ENCODE results near the gene KIRREL3. TPM values are rescaled to one million over a fixed set of nuclear protein-coding genes. Genes with fewer than 3 reads are reported as not detected.

KIRREL3 gene
- total RNA-seq, 1 donor from 2014 or later, result 0.26 TPM

DNA sequence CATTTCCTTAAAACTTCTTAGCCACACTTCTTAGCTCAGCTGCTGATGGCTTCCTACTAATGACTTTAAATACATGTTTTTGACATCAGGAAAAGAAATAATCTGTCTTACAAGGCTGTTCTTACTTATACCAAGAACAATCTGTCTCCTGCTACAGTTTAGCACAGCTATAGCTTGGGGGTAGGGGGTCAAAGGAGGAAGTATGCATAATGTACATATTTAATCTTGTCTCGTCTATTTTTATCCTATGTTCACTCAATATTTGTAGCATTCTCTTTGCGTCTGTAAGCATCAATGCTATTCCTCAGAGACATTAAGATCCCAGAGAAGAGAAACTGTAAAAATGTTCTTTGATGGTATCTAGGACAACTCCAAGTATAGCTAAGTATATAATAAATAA is 96.0 kb downstream of the KIRREL3 start:
- Mint-ChIP-seq H3K27me3 (peaks cover 53% of the 10 kb centered on the region), H3K4me1 (ENCODE audit: low read depth) (no peaks in the 10 kb centered on the region), H3K27ac (no peak overlapping the region), H3K36me3 (ENCODE audit: insufficient read depth) (no peaks in the 10 kb centered on the region), H3K4me3 (ENCODE audit: low read depth) (no peak overlapping the region), H3K9me3 (ENCODE audit: low read depth) (no peaks in the 10 kb centered on the region)
- no peak for DNase-seq (ENCODE audit: low spot score, unreplicated experiment)
- TF ChIP-seq, protein P1, sequence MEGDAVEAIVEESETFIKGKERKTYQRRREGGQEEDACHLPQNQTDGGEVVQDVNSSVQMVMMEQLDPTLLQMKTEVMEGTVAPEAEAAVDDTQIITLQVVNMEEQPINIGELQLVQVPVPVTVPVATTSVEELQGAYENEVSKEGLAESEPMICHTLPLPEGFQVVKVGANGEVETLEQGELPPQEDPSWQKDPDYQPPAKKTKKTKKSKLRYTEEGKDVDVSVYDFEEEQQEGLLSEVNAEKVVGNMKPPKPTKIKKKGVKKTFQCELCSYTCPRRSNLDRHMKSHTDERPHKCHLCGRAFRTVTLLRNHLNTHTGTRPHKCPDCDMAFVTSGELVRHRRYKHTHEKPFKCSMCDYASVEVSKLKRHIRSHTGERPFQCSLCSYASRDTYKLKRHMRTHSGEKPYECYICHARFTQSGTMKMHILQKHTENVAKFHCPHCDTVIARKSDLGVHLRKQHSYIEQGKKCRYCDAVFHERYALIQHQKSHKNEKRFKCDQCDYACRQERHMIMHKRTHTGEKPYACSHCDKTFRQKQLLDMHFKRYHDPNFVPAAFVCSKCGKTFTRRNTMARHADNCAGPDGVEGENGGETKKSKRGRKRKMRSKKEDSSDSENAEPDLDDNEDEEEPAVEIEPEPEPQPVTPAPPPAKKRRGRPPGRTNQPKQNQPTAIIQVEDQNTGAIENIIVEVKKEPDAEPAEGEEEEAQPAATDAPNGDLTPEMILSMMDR (IDR thresholded peaks at IDR 0.05; ENCODE audit: unreplicated experiment), result no peak

DNA sequence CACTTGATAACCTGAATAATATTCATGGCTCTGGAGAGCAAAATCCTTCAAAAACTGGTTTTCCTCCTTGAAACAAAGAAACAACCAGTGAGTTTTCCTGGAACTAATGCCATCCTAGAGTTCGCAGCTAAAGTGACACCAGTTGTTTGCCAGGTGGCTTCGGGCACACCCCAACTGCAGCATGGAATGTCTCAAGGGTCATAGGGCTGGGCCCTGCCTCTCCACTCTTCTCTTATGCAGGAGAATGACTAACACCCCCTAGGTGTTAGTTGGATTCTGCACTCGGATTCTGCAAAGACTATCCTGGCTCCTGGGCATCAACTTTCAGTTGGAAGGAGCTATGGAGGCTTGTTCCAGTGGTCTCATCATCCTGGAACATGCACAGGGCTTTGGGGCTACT is 98.8 kb downstream of the KIRREL3 start:
- Mint-ChIP-seq H3K4me1 (ENCODE audit: low read depth) (no peaks in the 10 kb centered on the region), H3K4me3 (ENCODE audit: low read depth) (no peak overlapping the region), H3K27me3 (peaks cover 59% of the 10 kb centered on the region), H3K27ac (no peak overlapping the region), H3K9me3 (ENCODE audit: low read depth) (no peaks in the 10 kb centered on the region), H3K36me3 (ENCODE audit: insufficient read depth) (no peaks in the 10 kb centered on the region)
- TF ChIP-seq, protein P1 (IDR thresholded peaks at IDR 0.05; ENCODE audit: unreplicated experiment), result no peak
- no peak for DNase-seq (ENCODE audit: low spot score, unreplicated experiment)

DNA sequence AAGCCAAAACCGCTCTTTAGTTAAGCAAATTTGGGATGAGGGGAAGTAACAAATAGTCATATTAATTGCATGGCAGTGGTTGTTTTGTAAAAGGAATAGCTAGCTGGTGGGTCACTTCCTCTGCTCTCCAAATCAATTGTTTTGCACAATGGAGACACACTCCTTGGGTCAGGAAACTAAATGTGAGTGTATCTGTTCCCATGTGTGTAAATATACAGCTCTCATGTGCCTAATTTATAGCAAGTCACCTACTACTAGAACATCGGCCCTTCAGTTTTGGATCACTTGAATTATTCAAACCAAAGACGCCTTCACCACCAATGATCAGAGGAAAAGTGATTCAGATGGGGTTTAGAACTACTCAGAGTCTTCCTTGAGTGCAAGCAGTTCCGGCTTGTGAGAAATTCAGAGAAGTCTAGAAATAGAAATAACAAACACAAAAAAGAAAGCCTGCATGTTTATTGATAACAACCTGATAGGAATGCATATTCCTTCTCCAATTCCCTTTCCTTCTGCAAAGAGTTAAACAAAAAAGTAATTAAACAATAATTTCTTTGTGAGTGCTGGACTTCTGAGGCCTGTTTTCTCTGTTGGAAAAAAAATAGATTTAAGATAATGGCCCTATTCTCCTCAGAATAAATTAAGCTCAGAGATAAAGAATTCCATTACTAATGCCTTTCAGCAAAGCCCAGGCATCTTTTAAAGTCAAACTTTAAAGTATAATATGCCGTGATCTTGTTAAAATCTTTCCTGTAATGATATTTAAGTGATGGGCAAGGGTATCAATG is 100.4 kb downstream of the KIRREL3 start:
- Mint-ChIP-seq H3K27me3 (peaks cover 50% of the 10 kb centered on the region), H3K4me3 (ENCODE audit: low read depth) (no peak overlapping the region), H3K4me1 (ENCODE audit: low read depth) (no peaks in the 10 kb centered on the region), H3K36me3 (ENCODE audit: insufficient read depth) (no peaks in the 10 kb centered on the region), H3K9me3 (ENCODE audit: low read depth) (no peaks in the 10 kb centered on the region), H3K27ac (no peak overlapping the region)
- DNase-seq (ENCODE audit: low spot score, unreplicated experiment), result no peak
- TF ChIP-seq, protein P1 (IDR thresholded peaks at IDR 0.05; ENCODE audit: unreplicated experiment), result no peak

DNA sequence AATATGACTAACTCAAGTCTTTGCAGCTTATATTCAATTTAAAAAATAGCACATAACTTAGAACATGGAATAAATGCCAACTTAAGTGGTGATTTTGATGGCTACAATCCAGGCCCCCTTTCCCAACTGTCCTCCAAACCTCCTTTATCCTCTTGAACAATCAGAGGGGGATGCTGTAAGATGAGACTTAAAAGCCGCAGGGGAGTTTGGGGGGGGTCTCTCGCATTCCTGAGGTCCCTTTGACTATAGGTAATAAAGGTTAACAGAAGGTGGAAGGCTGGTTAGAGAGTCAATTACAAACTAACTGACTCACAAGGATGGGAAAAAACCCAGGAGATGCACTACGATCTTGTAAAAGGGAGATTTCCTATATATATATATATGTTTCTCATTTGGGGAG is 101.8 kb downstream of the KIRREL3 start:
- H3K4me3 Mint-ChIP-seq (ENCODE audit: low read depth), result no peak overlapping the region
- H3K9me3 Mint-ChIP-seq (ENCODE audit: low read depth), result no peaks in the 10 kb centered on the region
- TF ChIP-seq, protein P1 (IDR thresholded peaks at IDR 0.05; ENCODE audit: unreplicated experiment), result no peak
- H3K4me1 Mint-ChIP-seq (ENCODE audit: low read depth), result no peaks in the 10 kb centered on the region
- H3K27ac Mint-ChIP-seq, result no peak overlapping the region
- H3K27me3 Mint-ChIP-seq, result peaks cover 46% of the 10 kb centered on the region
- no peaks in the 10 kb centered on the region for H3K36me3 Mint-ChIP-seq (ENCODE audit: insufficient read depth)
- DNase-seq (ENCODE audit: low spot score, unreplicated experiment), result no peak

DNA sequence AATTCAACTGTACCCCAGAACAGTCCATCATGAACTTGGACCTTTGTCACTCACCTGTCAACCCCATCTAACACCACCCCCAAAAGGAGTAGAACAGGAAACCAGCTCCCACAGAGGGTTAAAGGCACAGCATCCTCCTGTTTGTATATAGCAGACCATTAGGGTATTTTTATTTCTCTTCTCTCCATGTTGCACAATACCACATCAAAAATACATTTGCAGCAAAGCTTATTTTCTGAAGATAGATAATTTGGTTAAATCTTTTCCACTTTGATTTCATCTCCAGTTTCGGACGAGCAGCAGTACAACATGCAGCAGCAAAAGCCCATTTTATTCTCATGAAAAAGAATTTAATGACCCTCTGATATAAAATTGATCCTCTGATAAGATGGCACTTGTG is 103.1 kb downstream of the KIRREL3 start:
- TF ChIP-seq, protein P1 (IDR thresholded peaks at IDR 0.05; ENCODE audit: unreplicated experiment), result no peak
- H3K27me3 Mint-ChIP-seq, result peaks cover 53% of the 10 kb centered on the region
- no peak overlapping the region for H3K4me3 Mint-ChIP-seq (ENCODE audit: low read depth)
- no peak overlapping the region for H3K27ac Mint-ChIP-seq
- DNase-seq (ENCODE audit: low spot score, unreplicated experiment), result no peak
- H3K4me1 Mint-ChIP-seq (ENCODE audit: low read depth), result no peaks in the 10 kb centered on the region
- H3K36me3 Mint-ChIP-seq (ENCODE audit: insufficient read depth), result no peaks in the 10 kb centered on the region
- H3K9me3 Mint-ChIP-seq (ENCODE audit: low read depth), result no peaks in the 10 kb centered on the region

Data from progenitor cell of endocrine pancreas (in vitro differentiated cells).